ENCODE data around the gene ARHGAP4.

The ARHGAP4 gene

DNA sequence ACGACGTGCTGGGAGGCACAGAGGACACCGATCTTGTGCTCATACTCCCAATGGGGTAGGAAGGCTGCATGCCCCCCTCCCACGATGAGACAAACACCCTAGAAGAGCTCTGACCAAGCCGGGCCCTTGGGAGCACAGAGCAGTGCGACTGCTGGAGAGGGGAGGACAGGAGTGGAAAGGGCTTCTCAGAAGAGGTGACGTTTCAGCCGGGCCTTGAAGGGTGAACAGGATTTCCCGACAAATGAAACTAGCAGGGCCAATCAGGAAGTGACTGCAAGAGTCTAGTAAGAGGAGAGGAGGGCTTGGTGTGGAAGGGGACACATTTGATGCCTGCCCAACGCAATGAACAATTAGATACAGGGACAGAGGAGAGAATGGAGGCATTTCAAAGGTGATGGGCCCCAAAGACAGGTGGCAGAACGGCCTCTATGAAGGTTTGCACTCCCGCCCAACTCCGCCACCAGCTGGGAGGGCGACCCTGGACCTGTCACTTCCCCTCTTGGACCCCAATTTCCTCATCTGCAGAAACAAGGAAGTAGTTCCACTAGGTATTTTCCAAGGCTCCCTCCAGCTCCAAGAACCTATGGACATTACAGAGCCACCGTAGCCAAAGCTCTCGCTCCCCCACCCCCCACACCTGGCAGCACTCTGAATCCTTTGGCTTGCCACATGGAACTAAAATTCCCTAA, 41.6 kb upstream of the ARHGAP4 start:
- H3K4me1 Mint-ChIP-seq, result peaks cover 34% of the 10 kb centered on the region
- H3K4me3 Mint-ChIP-seq, result peak overlapping the region; percentile 97
- H3K36me3 Mint-ChIP-seq, result peaks cover 95% of the 10 kb centered on the region
- peak overlapping the region; percentile 97 for H3K27ac Mint-ChIP-seq
- H3K9me3 Mint-ChIP-seq, result no peaks in the 10 kb centered on the region
- DNase-seq (ENCODE audit: low spot score in 2 of 2) (no peak), ATAC-seq (peak; percentile 2)

DNA sequence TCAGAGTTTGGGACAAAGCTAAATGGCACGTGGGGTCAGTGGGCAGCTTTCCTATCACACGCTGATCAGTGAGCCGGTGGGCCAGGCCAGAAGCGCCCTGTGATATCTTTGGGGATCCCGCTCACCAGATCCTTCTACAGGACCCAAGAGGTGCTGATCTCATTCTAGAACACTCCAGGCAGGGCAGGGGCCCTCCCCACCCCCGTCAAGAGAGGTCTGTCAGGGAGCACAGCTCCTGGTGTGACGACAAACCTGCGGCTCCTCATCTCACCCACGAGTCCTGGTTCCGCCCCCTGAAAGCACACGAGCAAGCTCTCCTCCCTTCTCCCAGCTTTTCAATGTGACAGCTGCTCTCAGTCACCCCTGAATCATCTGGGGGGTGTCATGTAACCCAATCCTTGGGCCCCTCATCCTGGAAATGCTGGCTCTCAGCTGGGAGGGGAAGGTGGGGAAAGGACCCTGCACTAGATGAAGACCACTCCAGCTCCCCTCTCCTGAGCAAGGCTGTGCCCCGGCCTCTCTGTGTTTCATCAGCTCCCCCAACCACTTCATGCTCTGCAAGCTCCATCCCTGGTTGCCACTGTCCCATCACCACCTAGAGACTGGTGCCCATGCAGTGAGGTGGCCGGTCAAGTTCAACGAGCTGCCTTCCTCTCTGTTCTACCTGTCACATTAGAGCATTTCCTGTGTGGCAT, 40.9 kb upstream of the ARHGAP4 start:
- H3K4me1 Mint-ChIP-seq, result peaks cover 34% of the 10 kb centered on the region

DNA sequence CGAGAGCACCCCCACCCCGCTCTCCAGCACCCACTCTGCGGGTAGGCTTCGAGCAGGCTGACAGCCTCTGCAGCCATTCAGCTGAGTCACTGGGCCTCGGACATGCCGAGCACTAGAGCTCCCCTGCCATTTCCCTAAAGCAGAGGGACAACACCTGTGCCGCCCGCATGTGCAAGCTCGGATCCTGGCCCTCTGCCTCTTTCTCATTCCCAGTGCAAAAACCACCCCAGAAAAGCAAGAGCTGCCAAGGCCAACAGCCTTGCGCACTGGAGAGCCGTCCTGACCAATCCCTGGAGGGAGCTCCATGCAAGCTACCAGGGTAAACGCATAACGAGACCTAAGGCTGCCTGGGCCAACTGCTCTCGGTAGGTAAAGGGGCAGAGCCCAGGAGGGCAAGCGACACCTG, 40.2 kb upstream of the ARHGAP4 start:
- peak overlapping the region; percentile 97 for H3K27ac Mint-ChIP-seq
- DNase-seq (ENCODE audit: low spot score in 2 of 2) (no peak), ATAC-seq (no peak)
- H3K9me3 Mint-ChIP-seq, result no peaks in the 10 kb centered on the region
- H3K36me3 Mint-ChIP-seq, result peaks cover 99% of the 10 kb centered on the region
- peak overlapping the region; percentile 97 for H3K4me3 Mint-ChIP-seq
- peaks cover 34% of the 10 kb centered on the region for H3K4me1 Mint-ChIP-seq

More for the DNA sequence above, 40.9 kb upstream of the ARHGAP4 start:
- Mint-ChIP-seq H3K36me3 (peaks cover 99% of the 10 kb centered on the region), H3K4me3 (peak overlapping the region; percentile 97), H3K27ac (peak overlapping the region; percentile 97), H3K9me3 (no peaks in the 10 kb centered on the region)
- ATAC-seq (peak; percentile 59), DNase-seq (ENCODE audit: low spot score in 2 of 2) (no peak)

DNA sequence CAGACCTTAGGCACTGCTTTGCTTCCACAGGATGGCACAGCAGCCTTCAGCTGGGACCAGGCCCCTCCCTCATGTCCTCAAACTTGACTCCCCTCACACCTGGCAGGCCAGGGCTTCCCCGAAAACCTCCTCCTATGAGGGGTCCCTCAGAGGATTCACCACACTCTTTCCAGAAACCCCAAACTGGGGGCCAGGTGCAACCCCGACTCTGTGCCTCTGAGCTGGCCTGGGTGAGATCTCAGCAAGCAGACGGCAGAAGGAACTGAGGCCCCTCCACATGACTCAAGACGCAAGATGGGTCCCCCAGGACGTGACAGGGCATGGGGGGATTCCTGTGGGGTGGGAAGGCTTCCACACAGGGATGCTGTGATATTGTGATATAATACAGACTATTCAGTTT, 39.3 kb upstream of the ARHGAP4 start:
- ATAC-seq (no peak), DNase-seq (ENCODE audit: low spot score in 2 of 2) (no peak)
- Mint-ChIP-seq H3K9me3 (no peaks in the 10 kb centered on the region), H3K36me3 (peaks cover 99% of the 10 kb centered on the region), H3K27ac (peak overlapping the region; percentile 68), H3K4me3 (peak overlapping the region; percentile 97), H3K4me1 (peaks cover 34% of the 10 kb centered on the region)

DNA sequence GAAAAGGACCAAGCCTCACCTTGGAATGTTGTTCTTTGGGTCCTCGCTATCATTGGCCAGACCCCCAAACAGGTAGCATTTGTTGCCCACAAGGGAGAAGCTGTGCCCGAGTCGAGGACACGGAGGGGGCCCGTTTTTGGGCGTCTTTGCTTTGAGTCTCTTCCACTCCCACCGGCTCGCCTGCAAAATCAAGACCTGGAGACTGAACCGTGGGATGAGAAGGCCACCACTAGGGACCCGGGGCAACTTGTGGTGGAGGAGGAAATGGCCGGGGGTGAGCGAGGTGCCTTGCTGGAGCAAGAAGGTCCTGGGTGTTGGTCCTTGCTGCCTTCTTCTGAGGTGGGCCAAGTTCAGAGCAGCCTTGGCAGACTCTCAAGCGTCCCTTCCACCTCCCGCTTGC, 38.0 kb upstream of the ARHGAP4 start:
- no peak for ATAC-seq
- Mint-ChIP-seq H3K4me1 (peaks cover 34% of the 10 kb centered on the region), H3K36me3 (peaks cover 99% of the 10 kb centered on the region), H3K9me3 (no peaks in the 10 kb centered on the region), H3K27ac (no peak overlapping the region), H3K4me3 (no peak overlapping the region)
- no peak for DNase-seq (ENCODE audit: low spot score in 2 of 2)

GRCh38 chrX:153963546-153963945, 37.5 kb upstream of the ARHGAP4 start:
- DNase-seq (ENCODE audit: low spot score in 2 of 2) (no peak), ATAC-seq (no peak)
- Mint-ChIP-seq H3K4me3 (no peak overlapping the region), H3K4me1 (peaks cover 34% of the 10 kb centered on the region), H3K9me3 (no peaks in the 10 kb centered on the region), H3K36me3 (peaks cover 97% of the 10 kb centered on the region), H3K27ac (no peak overlapping the region)

DNA sequence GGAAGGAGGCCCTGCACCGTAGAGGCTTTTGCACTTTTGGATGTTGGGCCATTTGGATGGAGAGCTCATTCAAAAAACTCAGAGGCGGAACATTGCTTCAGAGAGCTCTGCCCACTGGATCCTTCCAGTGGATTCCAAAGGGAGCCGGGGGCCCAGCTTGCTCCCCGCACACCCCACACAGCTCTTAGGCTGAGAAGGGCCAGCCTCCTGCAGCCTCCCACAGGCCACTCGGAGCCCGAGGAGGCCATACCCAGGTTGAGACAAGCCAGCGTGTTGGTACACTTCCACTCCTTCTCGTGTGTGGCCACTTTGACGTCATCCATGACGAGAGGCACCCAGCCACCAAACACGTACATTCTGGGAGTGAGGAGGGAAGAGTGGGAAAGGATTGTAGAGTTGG, 35.2 kb upstream of the ARHGAP4 start:
- DNase-seq (ENCODE audit: low spot score in 2 of 2) (no peak), ATAC-seq (no peak)
- Mint-ChIP-seq H3K9me3 (no peaks in the 10 kb centered on the region), H3K4me3 (no peak overlapping the region), H3K36me3 (peaks cover 80% of the 10 kb centered on the region), H3K27ac (no peak overlapping the region), H3K4me1 (peaks cover 12% of the 10 kb centered on the region)

GRCh38 chrX:153960786-153961185, 34.7 kb upstream of the ARHGAP4 start:
- H3K27ac Mint-ChIP-seq, result no peak overlapping the region
- H3K36me3 Mint-ChIP-seq, result peaks cover 82% of the 10 kb centered on the region
- peaks cover 7% of the 10 kb centered on the region for H3K4me1 Mint-ChIP-seq
- ATAC-seq (no peak), DNase-seq (ENCODE audit: low spot score in 2 of 2) (no peak)
- no peak overlapping the region for H3K4me3 Mint-ChIP-seq
- no peaks in the 10 kb centered on the region for H3K9me3 Mint-ChIP-seq

- Mint-ChIP-seq H3K4me1 (peaks cover under 1% of the 10 kb centered on the region), H3K4me3 (no peak overlapping the region), H3K36me3 (peaks cover 82% of the 10 kb centered on the region), H3K27ac (no peak overlapping the region), H3K9me3 (no peaks in the 10 kb centered on the region)
- ATAC-seq (no peak), DNase-seq (ENCODE audit: low spot score in 2 of 2) (no peak)
Observed at GRCh38 chrX:153960077-153960476, 34.0 kb upstream of the ARHGAP4 start.

DNA sequence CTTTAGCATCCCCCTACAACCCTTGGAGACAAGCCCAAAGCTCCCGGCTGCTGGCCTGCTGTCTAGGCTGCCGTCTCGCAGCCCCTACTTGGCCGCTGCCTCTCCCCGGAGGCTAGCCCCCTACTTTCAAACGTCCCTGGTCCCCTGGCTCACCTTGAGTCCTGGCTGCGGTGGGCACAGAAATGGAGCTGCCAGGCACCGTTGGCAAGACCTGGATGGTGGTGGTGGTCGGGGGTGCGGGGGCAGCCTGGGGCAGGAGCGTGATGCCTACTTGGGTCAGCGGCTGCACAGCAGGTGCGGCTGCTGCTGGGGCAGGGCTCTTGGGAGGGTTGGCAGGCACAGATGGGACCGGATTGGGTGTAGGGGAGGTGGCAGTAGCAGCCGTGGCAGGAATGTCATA, 33.6 kb upstream of the ARHGAP4 start:
- H3K36me3 Mint-ChIP-seq, result peaks cover 80% of the 10 kb centered on the region
- no peak overlapping the region for H3K4me3 Mint-ChIP-seq
- ATAC-seq, result no peak
- no peak overlapping the region for H3K27ac Mint-ChIP-seq
- DNase-seq (ENCODE audit: low spot score in 2 of 2), result no peak
- H3K4me1 Mint-ChIP-seq, result no peaks in the 10 kb centered on the region
- H3K9me3 Mint-ChIP-seq, result no peaks in the 10 kb centered on the region

- Mint-ChIP-seq H3K27ac (no peak overlapping the region), H3K9me3 (no peaks in the 10 kb centered on the region), H3K36me3 (peaks cover 78% of the 10 kb centered on the region), H3K4me1 (no peaks in the 10 kb centered on the region), H3K4me3 (no peak overlapping the region)
- DNase-seq (ENCODE audit: low spot score in 2 of 2) (no peak), ATAC-seq (no peak)
Observed at GRCh38 chrX:153958605-153959004, 32.5 kb upstream of the ARHGAP4 start.

- DNase-seq (ENCODE audit: low spot score in 2 of 2) (no peak), ATAC-seq (no peak)
- no peaks in the 10 kb centered on the region for H3K9me3 Mint-ChIP-seq
- H3K4me3 Mint-ChIP-seq, result no peak overlapping the region
- no peaks in the 10 kb centered on the region for H3K4me1 Mint-ChIP-seq
- H3K27ac Mint-ChIP-seq, result no peak overlapping the region
- H3K36me3 Mint-ChIP-seq, result peaks cover 78% of the 10 kb centered on the region
Observed at GRCh38 chrX:153957224-153957623, 31.2 kb upstream of the ARHGAP4 start.

DNA sequence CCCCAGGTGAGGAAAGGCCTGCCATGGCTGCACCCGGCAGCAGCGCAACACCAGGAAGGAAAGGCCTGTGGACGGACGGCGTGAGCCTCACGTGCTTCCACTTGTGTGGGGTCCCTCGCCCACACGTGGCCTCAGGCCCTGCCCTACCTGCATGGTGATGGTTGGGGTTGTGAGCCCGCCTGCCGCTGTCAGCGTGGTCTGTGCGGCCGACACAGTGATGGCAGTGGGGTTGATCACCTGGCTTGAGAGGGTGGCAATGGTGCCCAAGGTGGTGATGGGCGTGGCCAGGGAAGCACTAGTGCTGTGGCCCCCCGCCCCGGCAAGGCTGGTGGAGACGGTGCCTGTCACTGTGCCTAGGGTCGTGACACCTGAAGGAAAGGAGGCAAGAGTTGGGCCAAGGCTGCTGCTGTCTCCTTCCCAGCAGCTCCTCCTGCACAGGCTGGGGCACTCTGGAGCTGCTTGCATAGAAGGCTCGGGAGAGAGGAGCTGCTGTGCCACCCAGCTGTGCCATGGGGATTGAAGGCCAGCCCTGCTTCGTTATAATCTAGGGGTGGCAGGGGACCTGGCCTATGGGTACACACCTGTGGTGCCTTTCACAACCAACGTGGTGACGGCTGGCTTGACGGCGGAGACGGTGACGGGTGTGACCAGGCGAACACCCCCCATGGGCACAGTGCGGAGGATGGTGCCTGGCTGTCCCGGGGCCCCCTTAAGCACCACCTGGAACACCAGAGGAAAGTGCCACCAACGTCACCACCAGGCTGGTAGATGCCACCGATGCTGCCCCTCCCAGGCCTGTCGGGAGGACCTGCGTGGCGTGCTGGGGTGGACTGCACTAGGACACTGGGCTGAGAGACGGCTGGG, 30.2 kb upstream of the ARHGAP4 start:
- peak overlapping the region; percentile 32 for H3K27ac Mint-ChIP-seq
- peaks cover 78% of the 10 kb centered on the region for H3K36me3 Mint-ChIP-seq
- DNase-seq (ENCODE audit: low spot score in 2 of 2), result no peak
- no peak overlapping the region for H3K4me3 Mint-ChIP-seq
- no peak for ATAC-seq
- H3K9me3 Mint-ChIP-seq, result no peaks in the 10 kb centered on the region
- no peaks in the 10 kb centered on the region for H3K4me1 Mint-ChIP-seq

- Mint-ChIP-seq H3K36me3 (peaks cover 78% of the 10 kb centered on the region), H3K4me1 (no peaks in the 10 kb centered on the region), H3K4me3 (no peak overlapping the region), H3K9me3 (no peaks in the 10 kb centered on the region), H3K27ac (peak overlapping the region; percentile 32)
- ATAC-seq (no peak), DNase-seq (ENCODE audit: low spot score in 2 of 2) (no peak)
Observed at GRCh38 chrX:153955228-153955732, 29.2 kb upstream of the ARHGAP4 start.

DNA sequence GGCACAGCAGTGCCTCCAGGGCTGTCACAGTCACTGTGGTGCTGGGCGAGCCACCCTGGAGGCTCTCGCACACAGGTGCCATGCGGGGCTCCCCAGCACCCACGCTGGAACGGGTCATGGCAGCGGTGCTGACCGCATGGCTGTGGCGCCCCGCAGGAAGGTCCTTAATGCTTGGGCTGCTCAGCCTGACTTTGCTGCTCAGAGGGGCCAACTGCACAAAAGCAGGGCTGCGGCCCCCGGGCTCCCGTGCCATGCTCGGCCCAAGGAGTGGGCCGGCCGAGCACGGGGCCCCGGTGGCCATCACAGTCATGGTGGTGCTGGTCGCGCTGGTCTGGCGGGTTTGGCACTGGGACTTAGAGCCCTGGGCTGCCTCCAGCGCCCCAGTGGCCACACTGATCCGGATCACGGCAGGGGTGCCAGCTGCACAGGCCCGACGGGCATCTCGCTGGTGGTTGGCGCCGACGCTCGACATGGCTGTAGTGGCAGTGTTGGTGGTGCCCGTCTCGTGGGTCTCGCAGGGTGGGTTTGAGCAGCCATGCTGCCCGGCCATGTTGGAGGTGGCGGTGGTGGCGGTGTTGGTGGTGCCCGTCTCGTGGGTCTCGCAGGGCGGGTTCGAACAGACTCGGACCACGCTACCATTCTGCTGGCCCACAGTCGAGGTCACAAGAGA, 28.6 kb upstream of the ARHGAP4 start:
- no peaks in the 10 kb centered on the region for H3K4me1 Mint-ChIP-seq
- H3K9me3 Mint-ChIP-seq, result no peaks in the 10 kb centered on the region
- H3K27ac Mint-ChIP-seq, result peak overlapping the region; percentile 32
- no peak for DNase-seq (ENCODE audit: low spot score in 2 of 2)
- ATAC-seq, result no peak
- H3K36me3 Mint-ChIP-seq, result peaks cover 78% of the 10 kb centered on the region
- H3K4me3 Mint-ChIP-seq, result no peak overlapping the region

All from stimulated activated effector memory CD8-positive, alpha-beta T cell treated with anti-CD3 and anti-CD28 coated beads, Interleukin-12 subunit alpha, Interleukin-12 subunit beta, amount 100 ng/mL, for 72 hours (primary cell).